ENCODE measurements around the gene LRRC8C.
A peak's percentile ranks its signal among the peaks of the same experiment; 100 is the strongest.
"Not testable (repeated sequence)": the region's sequence is repeated elsewhere in the genome, so short reads cannot be mapped to it uniquely, and the experiment has no call there.

Gene LRRC8C

DNA sequence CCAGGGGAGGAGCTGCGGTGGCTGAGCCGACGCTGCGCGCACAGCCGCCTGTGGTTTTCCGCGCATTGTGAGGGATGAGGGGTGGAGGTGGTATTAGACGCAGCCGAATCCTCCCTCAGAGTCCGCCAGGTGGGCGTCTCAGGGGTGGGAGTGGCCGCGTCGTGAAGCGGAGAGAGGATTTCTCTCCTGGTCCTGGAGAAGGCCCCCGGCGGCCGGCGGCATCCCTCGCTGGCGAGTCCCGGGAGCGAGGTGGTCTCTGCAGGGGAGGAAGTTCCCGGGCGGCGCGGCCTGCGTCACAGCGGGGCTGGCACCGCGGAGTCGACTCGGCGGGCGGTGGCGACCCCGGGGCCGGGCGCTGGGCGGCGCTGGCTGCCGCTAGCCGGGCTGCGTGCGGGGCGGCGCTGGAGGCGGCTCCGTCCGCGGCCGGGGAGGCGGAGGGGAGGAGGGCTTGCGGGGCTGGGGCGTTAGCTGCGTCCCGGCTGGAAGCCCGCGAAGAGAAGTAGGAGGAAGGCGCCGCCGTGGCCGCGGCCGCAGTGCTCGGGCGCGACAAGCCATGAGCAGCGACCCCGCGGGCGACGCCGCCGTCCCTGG lies at the start of gene LRRC8C:
Gene LRRC8C (plus strand): TSS at position 464 of the 591 bp plus-strand sequence. CDS start 53,354 bp downstream, outside the sequence.
- Histone ChIP-seq H3K27ac (ENCODE audit: low read depth, low read length) (peak within 1 kb of the TSS; percentile 76), H3K9ac (ENCODE audit: low read length) (peak within 1 kb of the TSS; percentile 46), H3K4me1 (ENCODE audit: insufficient read depth, low read length) (no peaks in the 10 kb centered on the region)

DNA sequence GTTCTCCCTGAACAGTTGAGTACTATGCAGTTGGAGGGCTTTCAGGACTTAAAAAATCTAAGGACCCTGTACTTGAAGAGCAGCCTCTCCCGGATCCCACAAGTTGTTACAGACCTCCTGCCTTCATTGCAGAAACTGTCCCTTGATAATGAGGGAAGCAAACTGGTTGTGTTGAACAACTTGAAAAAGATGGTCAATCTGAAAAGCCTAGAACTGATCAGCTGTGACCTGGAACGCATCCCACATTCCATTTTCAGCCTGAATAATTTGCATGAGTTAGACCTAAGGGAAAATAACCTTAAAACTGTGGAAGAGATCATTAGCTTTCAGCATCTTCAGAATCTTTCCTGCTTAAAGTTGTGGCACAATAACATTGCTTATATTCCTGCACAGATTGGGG lies 48.7 kb upstream of the LRRC8C start:
- H3K4me1 ChIP-seq (ENCODE audit: insufficient read depth, low read length) = no peaks in the 10 kb centered on the region

More for the DNA sequence above, at the start of gene LRRC8C:
- no peaks in the 10 kb centered on the region for H3K36me3 ChIP-seq (ENCODE audit: insufficient read depth, low read length)
- H3K9me3 ChIP-seq (ENCODE audit: low read length) = no peaks in the 10 kb centered on the region
- no peaks in the 10 kb centered on the region for H3K27me3 ChIP-seq (ENCODE audit: control insufficient read depth in 1 of 2, insufficient read depth in 2 of 2, low read length in 2 of 2)
- peak within 1 kb of the TSS; percentile 75 to 79 for H3K4me3 ChIP-seq (ENCODE audit: low read depth in 1 of 2, low read length in 2 of 2)

GRCh38 chr1:89584781-89585180 lies 48.1 kb upstream of the LRRC8C start:
- no peak overlapping the region for H3K9ac ChIP-seq (ENCODE audit: low read length)
- no peaks in the 10 kb centered on the region for H3K36me3 ChIP-seq (ENCODE audit: insufficient read depth, low read length)

More for the DNA sequence above, 48.7 kb upstream of the LRRC8C start:
- Histone ChIP-seq H3K36me3 (ENCODE audit: insufficient read depth, low read length) (no peaks in the 10 kb centered on the region), H3K9ac (ENCODE audit: low read length) (no peak overlapping the region), H3K9me3 (ENCODE audit: low read length) (no peaks in the 10 kb centered on the region), H3K27me3 (ENCODE audit: control insufficient read depth in 1 of 2, insufficient read depth in 2 of 2, low read length in 2 of 2) (no peaks in the 10 kb centered on the region), H3K4me3 (ENCODE audit: low read depth in 1 of 2, low read length in 2 of 2) (no peak overlapping the region), H3K27ac (ENCODE audit: low read depth, low read length) (no peak overlapping the region)

DNA sequence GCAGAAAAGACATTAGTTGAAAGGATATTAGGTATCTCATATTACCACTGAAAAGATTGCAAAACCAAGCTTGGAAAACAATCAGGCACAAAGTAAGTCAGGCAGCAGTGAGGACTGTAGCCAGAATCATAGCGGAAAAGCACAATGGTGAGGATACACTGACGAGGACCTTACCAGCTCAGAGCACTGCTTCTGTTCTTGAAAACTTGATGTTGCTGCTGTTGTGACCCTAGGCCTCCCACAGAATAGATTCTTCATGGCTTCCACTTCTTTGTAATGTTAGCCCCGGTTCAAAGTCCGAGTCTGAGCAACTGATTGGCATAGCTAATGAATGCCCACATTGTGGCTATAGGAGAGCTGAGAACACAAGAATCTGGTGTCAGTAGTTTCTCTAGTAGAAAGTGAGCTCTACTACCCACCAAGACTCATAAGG lies 45.2 kb upstream of the LRRC8C start:
- Histone ChIP-seq H3K4me3 (ENCODE audit: low read depth in 1 of 2, low read length in 2 of 2) (no peak overlapping the region), H3K27ac (ENCODE audit: low read depth, low read length) (no peak overlapping the region), H3K36me3 (ENCODE audit: insufficient read depth, low read length) (no peaks in the 10 kb centered on the region), H3K9me3 (ENCODE audit: low read length) (no peaks in the 10 kb centered on the region), H3K27me3 (ENCODE audit: control insufficient read depth in 1 of 2, insufficient read depth in 2 of 2, low read length in 2 of 2) (no peaks in the 10 kb centered on the region), H3K9ac (ENCODE audit: low read length) (no peak overlapping the region), H3K4me1 (ENCODE audit: insufficient read depth, low read length) (no peaks in the 10 kb centered on the region)

More at GRCh38 chr1:89584781-89585180, 48.1 kb upstream of the LRRC8C start:
- Histone ChIP-seq H3K9me3 (ENCODE audit: low read length) (no peaks in the 10 kb centered on the region), H3K27ac (ENCODE audit: low read depth, low read length) (no peak overlapping the region), H3K4me1 (ENCODE audit: insufficient read depth, low read length) (no peaks in the 10 kb centered on the region), H3K27me3 (ENCODE audit: control insufficient read depth in 1 of 2, insufficient read depth in 2 of 2, low read length in 2 of 2) (no peaks in the 10 kb centered on the region), H3K4me3 (ENCODE audit: low read depth in 1 of 2, low read length in 2 of 2) (no peak overlapping the region)

GRCh38 chr1:89588480-89588879 lies 44.4 kb upstream of the LRRC8C start:
- no peaks in the 10 kb centered on the region for H3K27me3 ChIP-seq (ENCODE audit: control insufficient read depth in 1 of 2, insufficient read depth in 2 of 2, low read length in 2 of 2)
- no peaks in the 10 kb centered on the region for H3K36me3 ChIP-seq (ENCODE audit: insufficient read depth, low read length)
- no peaks in the 10 kb centered on the region for H3K9me3 ChIP-seq (ENCODE audit: low read length)
- H3K4me3 ChIP-seq (ENCODE audit: low read depth in 1 of 2, low read length in 2 of 2) = no peak overlapping the region
- no peaks in the 10 kb centered on the region for H3K4me1 ChIP-seq (ENCODE audit: insufficient read depth, low read length)
- no peak overlapping the region for H3K9ac ChIP-seq (ENCODE audit: low read length)
- no peak overlapping the region for H3K27ac ChIP-seq (ENCODE audit: low read depth, low read length)

DNA sequence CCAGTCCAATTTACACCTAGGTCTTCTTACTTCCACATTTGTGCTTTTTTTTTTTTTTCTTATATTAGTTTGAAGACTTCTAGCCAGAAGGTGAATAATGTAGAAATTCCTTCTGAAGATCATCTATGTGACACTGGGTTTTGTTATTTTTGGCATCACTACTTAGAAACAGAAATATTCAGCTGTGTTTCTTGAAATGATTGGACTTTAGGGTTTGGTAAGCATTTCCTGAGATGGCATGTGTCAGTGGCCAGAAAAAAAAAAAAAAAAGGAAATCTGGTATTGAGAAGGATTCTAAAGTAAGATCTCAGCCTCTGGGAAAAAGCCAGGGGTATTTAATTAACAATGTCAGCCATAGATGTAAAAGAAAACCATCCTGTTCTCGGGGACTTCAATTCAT lies 43.4 kb upstream of the LRRC8C start:
- H3K9ac ChIP-seq (ENCODE audit: low read length) = no peak overlapping the region
- no peak overlapping the region for H3K4me3 ChIP-seq (ENCODE audit: low read depth in 1 of 2, low read length in 2 of 2)
- H3K4me1 ChIP-seq (ENCODE audit: insufficient read depth, low read length) = no peaks in the 10 kb centered on the region
- no peak overlapping the region for H3K27ac ChIP-seq (ENCODE audit: low read depth, low read length)
- H3K36me3 ChIP-seq (ENCODE audit: insufficient read depth, low read length) = no peaks in the 10 kb centered on the region
- H3K9me3 ChIP-seq (ENCODE audit: low read length) = no peaks in the 10 kb centered on the region
- H3K27me3 ChIP-seq (ENCODE audit: control insufficient read depth in 1 of 2, insufficient read depth in 2 of 2, low read length in 2 of 2) = no peaks in the 10 kb centered on the region

DNA sequence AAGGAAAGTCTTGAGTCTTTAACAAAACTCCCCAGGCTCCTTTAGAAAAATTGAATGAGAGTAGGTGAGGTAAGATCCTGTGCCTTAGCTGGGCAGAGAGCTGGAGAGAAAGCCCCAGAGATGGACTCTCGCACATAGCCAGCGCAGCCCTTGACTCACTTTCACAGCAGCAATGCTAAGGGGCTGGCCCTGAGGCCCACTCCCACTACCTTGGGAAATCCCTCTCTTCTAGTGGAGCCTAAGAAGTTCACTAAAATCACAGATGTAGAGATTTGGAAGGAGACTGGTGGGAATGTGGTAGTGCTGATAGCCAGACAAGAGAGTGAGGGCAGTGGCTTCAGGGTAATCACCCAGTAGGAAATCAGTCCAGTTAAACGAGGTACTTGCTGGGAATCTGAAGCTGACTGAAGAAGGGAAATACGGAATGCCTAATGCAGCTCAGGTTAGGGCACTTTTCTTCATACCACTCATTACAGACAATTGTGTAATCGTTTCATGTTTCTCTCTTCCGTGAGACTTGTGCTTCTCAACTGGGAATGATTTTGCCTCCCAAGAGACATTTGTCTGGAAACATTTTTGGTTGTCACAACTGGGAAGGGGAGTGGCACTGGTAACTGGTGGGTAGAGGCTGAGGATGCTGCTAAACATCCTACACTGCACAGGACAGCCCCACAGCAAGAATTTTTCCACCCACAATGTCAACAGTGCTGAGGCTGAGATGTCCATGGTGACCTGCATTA lies 42.4 kb upstream of the LRRC8C start:
- no peaks in the 10 kb centered on the region for H3K27me3 ChIP-seq (ENCODE audit: control insufficient read depth in 1 of 2, insufficient read depth in 2 of 2, low read length in 2 of 2)
- no peaks in the 10 kb centered on the region for H3K4me1 ChIP-seq (ENCODE audit: insufficient read depth, low read length)
- no peak overlapping the region for H3K9ac ChIP-seq (ENCODE audit: low read length)
- no peak overlapping the region for H3K4me3 ChIP-seq (ENCODE audit: low read depth in 1 of 2, low read length in 2 of 2)
- H3K9me3 ChIP-seq (ENCODE audit: low read length) = no peaks in the 10 kb centered on the region
- no peaks in the 10 kb centered on the region for H3K36me3 ChIP-seq (ENCODE audit: insufficient read depth, low read length)
- H3K27ac ChIP-seq (ENCODE audit: low read depth, low read length) = no peak overlapping the region

DNA sequence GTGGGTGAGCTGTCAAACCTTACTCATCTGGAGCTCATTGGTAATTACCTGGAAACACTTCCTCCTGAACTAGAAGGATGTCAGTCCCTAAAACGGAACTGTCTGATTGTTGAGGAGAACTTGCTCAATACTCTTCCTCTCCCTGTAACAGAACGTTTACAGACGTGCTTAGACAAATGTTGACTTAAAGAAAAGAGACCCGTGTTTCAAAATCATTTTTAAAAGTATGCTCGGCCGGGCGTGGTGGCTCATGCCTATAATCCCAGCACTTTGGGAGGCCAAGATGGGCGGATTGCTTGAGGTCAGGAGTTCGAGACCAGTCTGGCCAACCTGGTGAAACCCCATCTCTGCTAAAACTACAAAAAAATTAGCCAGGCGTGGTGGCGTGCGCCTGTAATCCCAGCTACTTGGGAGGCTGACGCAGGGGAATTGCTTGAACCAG lies 40.0 kb upstream of the LRRC8C start:
- not testable (repeated sequence) for H3K4me1 ChIP-seq (ENCODE audit: insufficient read depth, low read length); H3K36me3 ChIP-seq (ENCODE audit: insufficient read depth, low read length); H3K27ac ChIP-seq (ENCODE audit: low read depth, low read length); H3K9me3 ChIP-seq (ENCODE audit: low read length); H3K4me3 ChIP-seq (ENCODE audit: low read depth in 1 of 2, low read length in 2 of 2); H3K9ac ChIP-seq (ENCODE audit: low read length); H3K27me3 ChIP-seq (ENCODE audit: control insufficient read depth in 1 of 2, insufficient read depth in 2 of 2, low read length in 2 of 2)

DNA sequence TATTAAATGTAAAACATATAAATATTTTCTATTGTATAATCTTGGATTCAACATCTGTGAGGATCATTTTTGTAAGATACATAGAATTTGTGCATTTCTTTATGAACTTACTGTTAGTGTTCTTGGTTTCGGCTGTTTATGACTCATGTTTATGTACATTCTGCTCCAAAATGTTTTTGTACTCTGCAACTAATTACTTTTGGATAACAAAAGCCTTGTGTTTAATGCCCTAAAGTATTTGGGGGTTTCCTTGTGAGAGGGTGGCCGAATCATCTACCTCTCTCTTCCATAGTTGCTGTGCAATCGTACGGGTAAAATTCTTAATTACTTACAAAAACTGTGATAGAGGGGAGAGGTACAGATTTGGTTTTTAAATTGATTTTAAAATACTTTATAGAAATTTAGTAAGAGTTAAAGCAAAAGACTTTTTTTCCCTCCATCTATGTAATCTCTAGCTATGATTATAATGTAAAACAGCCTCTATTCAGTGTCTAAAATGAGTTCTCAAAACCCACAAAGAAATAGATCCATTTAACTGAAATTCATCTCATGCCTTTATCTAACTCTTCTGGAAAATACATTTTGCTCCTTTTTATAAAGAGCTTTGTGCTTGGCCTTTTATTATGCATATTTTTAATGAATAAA lies 38.7 kb upstream of the LRRC8C start:
- Histone ChIP-seq H3K9ac (ENCODE audit: low read length) (no peak overlapping the region), H3K27me3 (ENCODE audit: control insufficient read depth in 1 of 2, insufficient read depth in 2 of 2, low read length in 2 of 2) (no peaks in the 10 kb centered on the region), H3K9me3 (ENCODE audit: low read length) (no peaks in the 10 kb centered on the region), H3K4me3 (ENCODE audit: low read depth in 1 of 2, low read length in 2 of 2) (no peak overlapping the region), H3K27ac (ENCODE audit: low read depth, low read length) (no peak overlapping the region), H3K4me1 (ENCODE audit: insufficient read depth, low read length) (no peaks in the 10 kb centered on the region), H3K36me3 (ENCODE audit: insufficient read depth, low read length) (no peaks in the 10 kb centered on the region)

DNA sequence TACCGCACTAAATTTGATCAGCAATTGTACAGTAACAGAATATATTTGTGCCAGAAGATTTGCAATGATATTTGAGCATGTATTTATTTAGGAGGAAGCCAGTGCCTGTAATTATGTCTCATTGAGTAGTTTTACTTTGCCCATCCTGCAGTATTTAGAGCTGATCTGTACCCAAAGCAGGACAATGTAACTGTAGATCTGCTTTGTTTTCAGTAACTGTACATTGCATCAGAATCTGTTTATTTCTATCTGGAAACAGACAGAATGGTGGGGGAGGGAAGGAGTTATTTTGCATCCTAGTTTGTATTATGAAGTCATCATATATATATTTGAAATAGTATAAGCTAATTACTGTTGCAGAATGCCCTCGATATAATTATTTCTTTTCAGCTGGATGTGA lies 36.2 kb upstream of the LRRC8C start:
- Histone ChIP-seq H3K36me3 (ENCODE audit: insufficient read depth, low read length) (no peaks in the 10 kb centered on the region), H3K27me3 (ENCODE audit: control insufficient read depth in 1 of 2, insufficient read depth in 2 of 2, low read length in 2 of 2) (no peaks in the 10 kb centered on the region), H3K27ac (ENCODE audit: low read depth, low read length) (no peak overlapping the region), H3K9ac (ENCODE audit: low read length) (no peak overlapping the region), H3K4me3 (ENCODE audit: low read depth in 1 of 2, low read length in 2 of 2) (no peak overlapping the region), H3K9me3 (ENCODE audit: low read length) (no peaks in the 10 kb centered on the region), H3K4me1 (ENCODE audit: insufficient read depth, low read length) (no peaks in the 10 kb centered on the region)

DNA sequence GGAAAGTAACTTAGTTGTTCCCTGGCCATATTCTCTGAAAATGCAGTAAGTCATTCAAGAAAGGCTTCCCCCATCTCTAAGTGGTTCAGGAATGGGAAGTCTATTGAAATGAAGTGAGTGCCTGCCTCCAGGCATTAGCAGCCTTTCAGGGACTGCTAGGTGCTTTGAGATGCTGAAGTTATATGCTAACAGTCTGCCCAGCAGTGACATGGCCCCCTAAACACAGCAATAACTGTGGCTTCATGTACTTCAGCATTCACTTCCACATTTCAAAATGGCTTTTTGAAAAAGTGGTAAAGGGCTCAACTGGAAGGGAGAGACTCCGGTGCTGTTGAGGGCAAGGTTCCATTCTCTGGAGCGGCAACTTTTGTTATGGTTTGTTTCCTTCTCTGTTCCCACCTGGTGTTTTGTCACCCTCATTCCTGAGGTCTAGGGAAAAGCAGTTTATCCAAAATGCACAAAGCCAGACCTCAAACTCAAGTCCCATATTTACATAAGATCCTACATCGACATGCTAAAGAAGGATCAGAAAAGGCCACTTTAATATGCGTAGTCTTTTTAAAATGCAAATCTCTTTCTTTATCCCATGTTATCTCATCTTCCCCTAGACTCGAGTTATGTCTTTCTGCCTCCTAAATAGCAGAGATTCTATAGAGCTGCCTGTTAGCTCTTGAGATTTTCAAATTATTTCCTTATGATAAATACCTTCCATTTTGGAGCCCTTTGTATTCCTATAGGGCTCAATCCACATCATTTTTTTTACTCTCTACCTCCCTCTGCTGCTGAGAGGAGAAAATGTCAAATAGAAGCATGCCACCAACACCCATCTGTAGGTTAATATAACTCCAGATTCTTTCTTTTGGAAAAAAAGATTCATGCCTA lies 34.2 kb upstream of the LRRC8C start:
- Histone ChIP-seq H3K27ac (ENCODE audit: low read depth, low read length) (no peak overlapping the region), H3K4me3 (ENCODE audit: low read depth in 1 of 2, low read length in 2 of 2) (no peak overlapping the region), H3K36me3 (ENCODE audit: insufficient read depth, low read length) (no peaks in the 10 kb centered on the region), H3K27me3 (ENCODE audit: control insufficient read depth in 1 of 2, insufficient read depth in 2 of 2, low read length in 2 of 2) (no peaks in the 10 kb centered on the region), H3K9ac (ENCODE audit: low read length) (no peak overlapping the region), H3K4me1 (ENCODE audit: insufficient read depth, low read length) (no peaks in the 10 kb centered on the region), H3K9me3 (ENCODE audit: low read length) (no peaks in the 10 kb centered on the region)
